G401.6 (cell line): Measurements from ENCODE around the gene GRIA4.
"Not testable (repeated sequence)": the region's sequence is repeated elsewhere in the genome, so short reads cannot be mapped to it uniquely, and the experiment has no call there.

Source experiments
- FAIRE-seq: peaks from 2 replicates; lab custom pipeline; 2012; peaks lifted over from hg19 to GRCh38; lab: Jason Lieb, UNC

Gene GRIA4

DNA sequence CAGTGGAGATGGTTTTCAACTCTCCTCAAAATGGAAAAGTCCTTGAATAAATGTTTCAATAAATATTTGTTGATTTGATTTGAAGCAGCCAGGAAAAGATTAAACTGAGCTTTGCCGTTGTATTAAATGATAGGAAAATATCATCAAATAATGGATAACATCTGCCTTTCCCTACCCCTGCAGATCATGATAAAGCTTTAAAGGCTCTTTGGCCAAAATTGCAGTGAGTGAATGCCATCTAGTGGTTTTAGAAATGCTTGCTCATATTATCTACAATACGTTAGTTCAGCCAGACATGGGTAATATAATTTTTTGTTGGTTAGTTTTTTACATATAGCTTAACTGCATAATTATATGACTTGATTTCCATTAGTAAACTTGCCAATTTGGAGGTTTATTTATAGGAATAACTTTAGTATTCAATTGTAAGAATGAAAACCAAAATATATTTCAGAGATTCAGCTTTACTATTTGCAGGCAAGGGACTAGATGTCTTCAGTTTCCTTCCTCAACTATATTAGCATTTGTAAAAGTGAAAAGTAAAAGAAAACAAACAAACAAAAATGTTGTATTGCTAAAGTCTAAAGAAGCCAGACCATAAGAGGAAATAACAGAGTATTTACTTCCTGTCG is 253.0 kb downstream of the GRIA4 start:
- peak; percentile 64 for FAIRE-seq

DNA sequence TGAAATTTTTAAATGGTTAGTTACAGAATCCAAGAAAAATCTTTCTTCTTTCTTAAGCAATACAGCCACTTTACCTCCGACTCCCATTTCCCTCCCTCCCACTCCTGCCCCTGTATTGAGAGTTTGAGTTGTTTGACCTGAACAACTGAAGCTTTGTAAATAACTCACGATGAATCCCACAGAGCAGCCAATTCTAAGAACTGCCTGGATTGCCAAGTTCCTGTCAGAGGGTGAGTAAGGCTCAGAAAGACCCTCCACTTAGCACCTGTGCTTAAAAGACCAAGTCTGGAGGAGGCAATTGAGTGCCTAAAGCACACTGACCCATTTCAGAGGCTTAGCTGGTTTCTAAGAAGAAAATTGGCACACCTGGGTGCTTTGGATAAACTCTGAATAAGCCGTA is 253.7 kb downstream of the GRIA4 start:
- no peak for FAIRE-seq

DNA sequence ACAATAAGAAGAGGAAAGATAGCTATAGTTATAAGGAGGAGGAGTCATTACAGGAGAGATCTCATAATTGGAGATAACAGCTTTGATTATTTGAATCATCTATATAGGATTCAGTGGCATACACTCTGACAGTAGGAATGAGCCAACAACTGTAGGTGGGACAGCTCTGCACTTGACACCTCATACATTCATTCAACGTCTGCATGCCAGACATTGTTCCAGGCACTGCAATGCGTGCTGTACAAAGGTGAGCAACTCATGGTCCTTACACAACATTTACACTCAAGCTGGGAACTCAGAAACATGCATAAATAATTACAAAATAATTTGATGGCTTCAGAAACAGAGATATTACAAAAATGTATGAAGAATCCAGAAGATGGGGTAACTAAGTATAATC is 257.9 kb downstream of the GRIA4 start:
- no peak for FAIRE-seq

DNA sequence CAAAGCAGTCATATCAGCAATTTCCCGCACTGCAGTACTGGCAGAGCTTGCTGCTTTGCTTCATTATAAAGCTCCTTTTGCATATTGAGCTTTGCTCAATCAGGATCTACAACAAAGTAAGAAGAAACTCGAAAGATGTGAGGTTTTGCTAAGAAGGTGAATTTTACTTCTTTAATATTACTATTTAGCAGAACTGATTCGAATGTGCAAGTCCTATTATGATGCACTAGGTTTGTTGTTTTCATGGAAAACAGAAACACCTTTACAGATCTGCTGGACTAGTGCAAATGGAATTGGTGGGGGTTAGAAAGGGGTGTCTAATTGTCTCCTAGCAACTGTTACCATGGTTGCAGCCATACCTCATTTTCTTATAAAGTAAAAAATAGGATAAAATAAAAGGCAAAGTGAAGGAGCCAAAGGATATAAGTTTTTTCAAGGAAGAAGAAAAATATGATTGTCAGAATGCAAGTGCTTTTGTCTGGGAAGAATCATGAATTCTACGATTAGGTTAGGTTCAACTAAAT is 259.0 kb downstream of the GRIA4 start:
- no peak for FAIRE-seq

DNA sequence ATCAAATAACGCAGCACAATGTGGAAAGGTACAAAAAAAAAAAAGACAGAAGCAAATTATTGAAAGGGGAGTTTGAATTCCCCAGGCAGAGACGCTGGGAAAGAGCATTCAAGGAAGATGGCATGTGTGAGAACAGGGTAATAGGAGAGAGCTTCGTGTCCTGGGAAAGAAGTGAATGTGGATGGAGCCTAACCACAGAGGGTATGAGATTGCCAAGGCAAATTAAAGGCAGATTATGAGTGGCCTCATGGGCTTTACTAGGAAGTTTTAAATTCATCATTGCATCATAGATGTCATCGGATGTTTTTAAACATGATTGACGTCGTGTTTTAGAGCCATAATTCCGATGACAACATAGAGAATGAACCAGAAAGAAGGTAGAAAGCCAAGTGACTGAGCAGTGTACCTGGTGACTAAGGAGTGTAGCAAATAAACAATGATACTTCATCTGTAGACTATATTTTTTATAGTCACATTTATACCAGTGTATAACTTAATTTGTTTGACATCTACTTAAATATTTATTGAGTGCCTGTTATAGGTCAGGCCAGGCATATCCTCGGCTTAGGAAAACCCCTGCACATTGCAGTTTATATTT is 260.7 kb downstream of the GRIA4 start:
- FAIRE-seq, result no peak

DNA sequence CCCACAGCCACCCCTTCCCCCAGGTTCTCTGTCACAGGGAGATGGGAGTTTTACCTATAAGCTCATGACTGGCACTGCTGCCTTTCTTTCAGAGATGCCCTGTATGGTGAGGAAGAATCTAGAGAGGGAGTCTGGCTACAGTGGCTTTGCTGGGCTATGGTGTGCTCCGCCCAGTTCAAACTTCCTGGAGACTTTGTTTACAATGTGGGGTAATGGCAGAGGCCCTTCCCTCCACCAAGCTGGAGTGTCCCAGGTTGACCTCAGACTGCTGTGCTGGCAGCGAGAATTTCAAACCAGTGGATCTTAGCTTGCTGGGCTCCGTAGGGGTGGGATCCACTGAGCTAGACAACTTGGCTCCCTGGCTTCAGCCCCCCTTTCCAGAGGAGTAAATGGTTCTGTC is 268.6 kb downstream of the GRIA4 start:
- FAIRE-seq, result no peak

DNA sequence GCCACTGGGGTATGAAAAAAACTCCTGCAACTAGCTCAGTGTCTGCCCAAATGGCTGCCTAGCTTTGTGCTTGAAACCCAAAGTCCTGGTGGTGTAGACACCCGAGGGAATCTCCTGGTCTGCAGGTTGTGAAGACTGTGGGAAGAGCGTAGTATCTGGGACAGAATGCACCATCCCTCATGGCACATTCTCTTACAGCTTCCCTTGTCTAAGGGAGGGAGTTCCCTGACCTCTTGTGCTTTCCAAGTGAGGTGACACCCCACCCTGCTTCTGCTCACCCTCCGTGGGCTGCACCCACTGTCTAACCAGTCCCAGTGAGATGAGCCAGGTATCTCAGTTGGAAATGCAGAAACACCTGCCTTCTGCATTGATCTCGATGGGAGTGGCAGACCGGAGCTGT is 269.1 kb downstream of the GRIA4 start:
- FAIRE-seq, result not testable (repeated sequence)

DNA sequence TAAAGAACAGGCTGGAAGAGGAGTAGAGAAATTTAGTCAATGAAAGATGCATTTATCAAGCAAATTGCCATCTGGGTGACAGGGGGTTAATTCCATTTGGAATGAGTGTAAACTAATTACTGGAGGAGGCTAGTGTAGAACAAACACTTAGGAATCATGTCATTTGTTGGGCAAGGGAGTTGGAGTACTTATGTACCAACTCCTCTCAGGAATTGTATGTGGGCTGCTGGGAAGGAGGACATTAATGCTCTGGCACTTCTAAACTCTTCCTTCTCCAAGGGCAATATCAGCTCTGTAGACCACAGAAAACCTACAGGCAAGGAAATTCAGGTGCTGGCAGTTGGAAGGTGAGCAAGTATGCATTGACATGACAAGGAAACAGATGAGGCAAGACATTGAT is 271.2 kb downstream of the GRIA4 start:
- no peak for FAIRE-seq

DNA sequence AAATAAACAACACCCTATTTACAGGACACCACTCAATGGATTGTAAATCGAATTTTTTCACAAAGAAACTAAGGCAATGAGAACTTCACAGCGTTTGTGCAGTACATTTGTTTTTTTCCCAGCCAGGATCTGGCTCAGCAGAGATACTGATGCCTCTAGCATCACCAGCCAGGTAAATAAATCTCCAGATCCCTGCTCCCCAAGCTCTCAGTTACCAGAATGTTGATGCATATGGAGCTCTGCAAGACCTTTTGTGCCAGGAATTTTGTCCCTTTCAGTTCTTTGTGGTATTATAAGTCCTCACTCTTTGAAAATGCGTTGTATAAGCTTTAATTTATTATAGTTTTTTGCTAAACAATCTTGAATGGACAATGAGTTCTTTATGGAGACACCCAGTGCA is 274.6 kb downstream of the GRIA4 start:
- FAIRE-seq, result no peak

DNA sequence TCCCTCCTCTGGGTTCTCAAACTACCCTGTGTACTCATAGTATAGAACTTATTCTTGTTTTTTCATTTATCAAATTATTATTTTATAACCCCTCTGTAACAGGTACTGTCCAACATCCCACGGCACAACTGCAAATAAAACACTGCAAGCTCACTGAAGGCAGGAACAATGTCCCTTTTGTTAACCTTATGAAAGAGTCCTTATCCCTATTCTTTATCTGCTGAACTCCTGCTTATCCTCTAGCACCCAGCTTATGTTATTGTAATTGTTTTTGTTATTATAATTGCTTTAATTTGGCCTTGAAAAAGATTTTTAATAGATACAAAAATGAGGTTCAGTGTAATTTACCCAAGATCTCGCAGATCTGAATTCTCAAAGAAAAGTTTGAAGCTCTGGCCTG is 281.8 kb downstream of the GRIA4 start:
- no peak for FAIRE-seq

DNA sequence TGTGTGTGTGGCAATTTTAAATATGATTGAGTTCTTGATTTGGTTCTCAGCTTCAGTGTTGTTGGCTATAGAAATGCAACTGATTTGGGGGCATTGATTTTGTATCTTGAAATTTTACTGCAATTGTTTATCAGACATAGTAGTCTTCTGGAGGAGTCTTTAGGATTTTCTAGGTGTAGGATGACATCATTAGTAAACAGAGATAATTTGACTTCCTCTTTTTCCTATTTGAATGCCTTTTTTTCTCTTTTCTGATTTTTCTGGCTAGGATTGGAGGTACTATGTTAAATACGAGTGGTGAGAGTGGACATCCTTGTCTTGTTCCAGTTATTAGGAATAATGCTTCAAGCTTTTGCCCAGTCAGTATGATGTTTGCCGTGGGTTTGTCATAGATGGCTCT is 287.3 kb downstream of the GRIA4 start:
- no peak for FAIRE-seq

DNA sequence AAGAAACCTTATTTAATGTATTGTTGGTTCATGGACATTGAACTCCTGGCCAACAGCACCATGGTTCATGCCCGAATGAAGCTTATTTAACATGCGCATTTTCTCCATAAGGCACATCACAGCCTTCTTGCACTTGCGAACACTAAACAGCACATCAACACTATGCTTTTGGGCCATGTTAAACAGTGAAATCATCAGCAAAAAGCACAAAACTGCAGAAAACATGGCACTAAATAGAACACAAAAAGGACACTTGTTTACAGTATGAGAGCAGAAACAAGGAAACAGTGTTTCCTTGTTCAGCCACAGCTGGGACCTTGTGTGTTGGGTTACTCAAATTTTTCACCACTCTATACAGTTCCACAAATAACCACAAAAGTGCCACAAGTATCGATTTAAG is 289.9 kb downstream of the GRIA4 start:
- no peak for FAIRE-seq

DNA sequence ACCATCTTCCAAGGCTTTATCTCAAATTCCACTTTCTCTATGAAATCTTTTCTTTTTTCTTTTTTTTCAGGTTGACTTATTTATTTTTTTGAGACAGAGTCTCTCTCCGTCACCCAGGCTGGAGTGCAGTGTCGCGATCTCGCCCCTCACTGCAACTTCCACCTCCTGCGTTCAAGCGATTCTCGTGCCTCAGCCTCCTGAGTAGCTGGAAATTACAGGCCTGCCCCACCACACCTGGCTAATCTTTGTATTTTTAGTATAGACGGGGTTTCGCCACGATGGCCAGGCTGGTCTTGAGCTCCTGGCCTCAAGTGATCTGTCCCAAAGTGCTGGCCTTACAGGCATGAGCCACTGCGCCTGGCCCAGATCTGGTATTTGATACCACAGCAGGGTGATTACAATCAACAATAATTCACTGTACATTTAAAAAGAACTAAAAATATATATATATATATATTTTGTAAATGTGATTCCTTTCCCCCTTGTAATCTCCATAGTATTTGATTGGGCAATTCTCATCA is 290.7 kb downstream of the GRIA4 start:
- no peak for FAIRE-seq

DNA sequence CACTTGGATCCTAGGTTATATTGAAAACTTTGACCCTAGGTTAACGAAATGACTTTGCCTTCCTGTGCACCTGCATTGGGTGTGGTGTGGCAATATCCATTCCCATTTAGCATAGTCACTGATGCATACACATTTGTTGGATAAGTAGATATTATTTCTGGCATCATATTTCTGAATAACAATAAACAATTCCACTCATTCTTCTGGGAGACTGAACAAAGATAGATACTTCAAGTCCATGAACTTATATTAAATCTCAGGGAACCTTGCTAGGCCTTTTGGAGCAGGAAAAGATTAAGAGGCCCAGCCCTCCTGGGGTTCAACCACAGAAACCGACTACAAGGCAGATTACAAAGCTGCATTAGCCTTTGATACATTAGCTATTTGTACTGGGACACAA is 293.2 kb downstream of the GRIA4 start:
- FAIRE-seq, result no peak

DNA sequence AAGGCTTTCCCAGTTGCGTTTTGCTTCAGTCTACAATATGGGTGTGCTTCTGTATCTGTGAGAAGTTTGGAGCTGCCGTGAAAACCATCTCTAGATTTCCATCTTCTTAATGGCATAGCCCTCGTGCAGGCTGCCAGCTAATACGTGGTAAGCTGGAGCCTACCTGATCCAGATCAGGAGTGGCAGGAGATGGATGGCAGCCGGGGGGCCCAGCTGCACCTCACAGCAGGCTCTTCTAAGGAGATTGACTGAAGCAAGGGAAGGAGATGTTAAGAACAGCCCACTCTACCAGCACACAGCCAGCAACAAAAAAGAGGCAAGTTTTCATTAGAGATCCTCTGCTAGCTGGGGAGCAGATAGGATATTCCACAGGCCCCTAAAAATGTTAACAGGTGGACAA is 296.6 kb downstream of the GRIA4 start:
- FAIRE-seq, result no peak

DNA sequence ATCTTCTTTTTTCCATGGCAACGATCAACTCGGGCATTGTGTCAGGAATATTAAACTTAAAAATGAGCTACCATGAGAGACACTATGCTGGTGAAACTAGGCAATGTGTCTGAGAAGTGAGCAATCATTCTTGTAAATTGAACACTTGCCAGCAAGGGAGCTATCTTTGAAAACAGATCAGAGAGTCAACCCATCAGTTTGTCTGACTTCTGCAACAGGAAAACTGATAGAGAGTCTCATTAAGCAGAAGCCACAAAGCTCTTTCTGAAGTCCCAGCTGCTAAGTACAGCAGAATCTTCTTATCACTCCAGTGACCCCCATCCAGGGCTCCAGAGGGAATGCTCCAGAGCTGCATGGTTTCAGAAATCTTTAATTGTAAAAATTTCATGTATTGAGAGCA is 297.4 kb downstream of the GRIA4 start:
- no peak for FAIRE-seq

DNA sequence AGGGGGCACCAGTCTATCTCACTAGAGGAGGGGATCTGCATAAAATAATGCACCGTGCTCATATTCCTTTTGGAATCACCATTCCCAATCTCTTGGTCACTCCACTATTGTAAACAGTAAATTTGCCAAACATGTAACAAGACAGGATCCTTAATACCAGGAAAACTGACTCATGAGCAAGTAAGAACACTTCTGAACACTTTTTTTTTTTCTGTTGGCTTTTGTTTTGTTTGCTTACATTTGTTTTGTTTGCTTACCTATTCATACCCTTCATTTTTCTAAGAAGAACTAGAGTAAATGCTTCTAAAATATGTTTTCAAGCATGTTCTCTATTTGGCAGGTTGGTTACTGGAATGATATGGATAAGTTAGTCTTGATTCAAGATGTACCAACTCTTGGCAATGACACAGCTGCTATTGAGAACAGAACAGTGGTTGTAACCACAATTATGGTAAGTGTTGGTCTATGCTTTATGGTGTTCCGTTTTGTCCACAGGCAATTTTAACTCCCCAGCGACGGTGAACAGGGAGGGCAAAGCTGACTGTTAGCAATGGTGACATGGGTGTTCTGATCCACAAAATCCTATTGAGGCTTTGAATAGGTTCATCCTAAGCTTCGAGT is 300.3 kb downstream of the GRIA4 start:
- FAIRE-seq, result no peak

DNA sequence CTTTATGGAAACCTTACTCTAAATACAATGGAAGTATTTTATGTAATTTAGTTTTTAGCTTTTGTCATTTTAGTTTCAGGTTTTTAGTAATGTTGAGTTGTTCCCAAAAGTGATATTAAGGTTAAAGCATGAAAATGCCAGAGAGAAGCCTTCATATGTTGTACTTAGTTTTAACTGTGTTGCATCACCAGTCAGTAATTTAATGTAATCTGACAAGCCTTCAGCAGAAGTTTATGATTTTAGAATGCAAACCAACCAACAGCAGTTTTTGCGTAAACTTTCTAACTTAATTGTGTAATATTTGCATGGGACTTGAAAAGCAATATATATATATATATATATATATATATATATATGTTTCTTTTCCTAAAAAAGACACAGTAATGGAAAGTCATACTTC is 301.6 kb downstream of the GRIA4 start:
- no peak for FAIRE-seq

DNA sequence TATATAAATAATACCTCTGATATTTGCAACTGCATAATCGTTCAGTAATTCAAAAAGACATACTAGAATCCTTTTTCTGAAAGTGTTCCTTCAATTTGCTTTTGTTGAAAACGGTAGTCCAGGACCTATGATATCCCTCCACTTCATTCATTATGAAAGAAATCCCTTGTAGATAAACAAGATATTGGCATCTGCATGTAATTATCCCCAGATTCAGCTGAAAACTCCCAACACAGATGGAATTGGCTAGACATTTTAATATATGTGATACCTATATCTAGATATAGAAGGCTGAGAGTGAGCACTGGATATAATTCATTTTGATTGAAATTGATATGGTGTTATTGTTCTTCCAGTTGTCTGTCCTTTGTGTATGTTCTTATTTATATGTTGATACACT is 302.8 kb downstream of the GRIA4 start:
- FAIRE-seq, result no peak

DNA sequence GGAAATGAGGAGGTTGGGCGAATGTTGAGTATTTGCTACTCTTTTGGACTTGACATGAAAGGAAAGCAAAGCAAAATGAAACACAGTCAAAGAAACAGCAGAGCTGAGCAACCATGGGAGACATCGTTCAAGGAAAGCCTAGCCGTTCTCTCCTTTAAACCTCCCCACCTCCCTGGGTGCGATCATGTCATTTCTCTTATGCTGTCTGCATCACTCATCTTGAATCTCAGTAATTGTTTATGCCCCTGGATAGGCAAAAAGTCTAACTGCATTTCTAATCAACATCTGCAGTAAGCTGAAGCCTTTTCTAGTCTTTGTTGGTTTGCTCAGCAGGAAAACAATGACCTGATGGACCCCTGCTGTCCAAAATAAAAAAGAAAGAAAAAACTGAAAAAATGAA is 305.1 kb downstream of the GRIA4 start:
- no peak for FAIRE-seq

DNA sequence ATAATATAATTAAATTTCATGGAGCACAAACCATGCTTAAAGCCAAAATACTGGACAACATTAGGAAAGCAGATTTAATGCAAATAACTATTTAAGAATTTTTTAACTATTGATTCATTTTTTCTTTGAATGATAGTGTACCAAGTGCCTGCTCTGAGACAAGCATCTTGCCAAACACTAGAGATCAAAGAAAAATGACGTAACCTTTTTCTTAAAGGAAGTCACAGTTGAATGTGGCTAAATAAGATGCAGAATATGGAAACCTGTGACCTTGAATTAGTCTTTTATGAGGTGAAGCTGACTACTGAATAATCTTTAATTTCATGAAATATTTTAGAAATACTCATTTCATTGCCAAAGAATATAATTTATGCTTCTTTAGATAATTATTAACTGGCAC is 308.2 kb downstream of the GRIA4 start:
- FAIRE-seq, result no peak

DNA sequence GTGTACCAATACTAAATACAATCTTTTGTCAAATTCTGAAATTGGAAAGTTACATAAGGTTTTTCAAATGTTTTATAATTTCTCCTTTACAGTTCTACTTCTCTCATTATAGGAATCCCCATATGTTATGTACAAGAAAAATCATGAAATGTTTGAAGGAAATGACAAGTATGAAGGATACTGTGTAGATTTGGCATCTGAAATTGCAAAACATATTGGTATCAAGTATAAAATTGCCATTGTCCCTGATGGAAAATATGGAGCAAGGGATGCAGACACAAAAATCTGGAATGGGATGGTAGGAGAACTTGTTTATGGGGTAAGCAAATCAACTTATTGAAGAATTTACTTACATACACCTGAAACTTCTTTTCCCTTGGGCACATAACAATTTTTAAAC is 308.7 kb downstream of the GRIA4 start:
- FAIRE-seq, result no peak

DNA sequence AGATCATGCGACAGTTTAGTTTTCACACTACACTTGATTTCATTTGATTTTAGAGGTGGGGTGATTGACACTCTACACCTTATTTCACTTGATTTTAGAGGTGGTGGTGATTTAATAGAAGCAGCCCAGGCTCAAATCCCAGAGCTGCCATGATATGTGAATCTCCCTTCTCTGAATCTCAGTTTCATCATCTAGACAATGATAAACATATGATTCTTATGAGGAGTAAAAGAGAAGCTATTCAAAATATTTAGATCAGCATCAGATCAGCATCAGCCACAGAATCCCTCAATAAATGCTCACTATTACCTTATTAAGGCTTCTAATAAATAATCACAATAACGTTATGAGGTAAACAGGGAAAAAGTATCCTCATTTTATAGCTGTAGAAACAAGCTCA is 313.4 kb downstream of the GRIA4 start:
- FAIRE-seq, result no peak

DNA sequence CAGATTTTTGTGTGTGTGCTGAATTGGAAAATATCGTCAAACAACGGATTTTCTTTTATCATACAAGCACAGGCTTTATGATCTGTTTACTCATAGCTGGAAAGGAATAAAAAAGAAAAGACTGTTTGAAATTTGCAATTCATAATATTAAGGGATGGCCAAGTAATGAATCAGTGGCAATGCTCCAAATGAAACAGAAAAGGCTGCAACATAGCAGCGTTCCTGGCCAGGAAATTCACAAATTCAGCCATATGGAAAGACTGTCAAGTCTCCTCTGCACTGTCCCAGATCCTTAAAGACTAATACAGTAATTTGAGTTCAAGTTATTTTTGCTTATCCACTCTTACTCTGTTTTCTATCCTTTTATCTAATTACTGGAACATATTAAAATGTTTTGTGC is 313.9 kb downstream of the GRIA4 start:
- FAIRE-seq, result no peak
